ENCODE results near the gene PLK3. TPM values are rescaled to one million over a fixed set of nuclear protein-coding genes. Genes with fewer than 3 reads are reported as not detected.

The PLK3 gene
- total and polyA plus RNA-seq, 9 of the 15 experiments (the other 6 are each of a cell fraction or from before 2014, with no cell fraction given) = 0.52 to 22.7 (median 11.0) TPM

DNA sequence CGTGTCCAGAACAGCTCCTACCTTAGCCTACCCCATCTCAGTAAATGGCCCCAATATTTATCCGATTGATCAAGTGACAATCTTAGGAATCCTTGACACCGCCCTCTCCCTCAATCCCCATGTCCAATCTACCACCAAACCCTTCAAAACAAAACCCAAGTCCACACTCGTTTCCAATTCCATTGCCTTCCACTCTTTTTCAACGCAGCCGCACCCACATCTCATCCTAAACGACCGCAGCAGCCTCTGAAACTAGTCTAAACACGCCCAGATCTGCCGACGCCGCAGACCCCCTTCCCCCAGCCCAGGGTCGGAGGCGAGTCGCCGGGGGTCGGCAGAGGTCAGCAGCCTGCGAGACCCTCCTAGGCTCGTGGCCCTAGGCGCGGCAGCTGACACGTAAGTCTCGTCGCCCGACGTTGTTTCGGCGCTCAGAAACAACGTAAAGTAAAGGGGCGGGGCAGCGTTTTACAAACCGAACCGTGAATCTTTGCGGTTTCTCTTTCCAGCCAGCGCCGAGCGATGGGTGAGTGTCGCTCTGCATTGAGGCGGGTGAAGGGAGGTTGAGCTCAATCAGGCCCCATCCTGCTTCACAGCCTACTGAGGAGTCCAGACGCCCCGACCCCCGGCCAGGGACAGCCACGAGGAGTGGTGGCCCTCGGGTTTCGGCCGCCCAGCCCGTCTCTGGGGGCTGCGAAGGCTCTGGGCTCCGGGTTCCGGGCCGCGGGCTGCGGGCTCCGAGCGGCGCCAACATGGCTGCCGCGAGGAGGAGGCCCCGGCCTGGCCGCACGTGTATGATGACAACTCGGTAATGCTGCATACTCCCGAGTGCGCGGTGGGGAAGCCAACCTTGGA lies 24.9 kb upstream of the PLK3 start, which contains the start of gene RPS8 (continued):
- TF ChIP-seq NCOA1 (IDR thresholded peaks at IDR 0.05; ENCODE audit: low read depth) (peak; percentile 76), ZSCAN29 (IDR thresholded peaks at IDR 0.05) (no peak), ZNF274 (IDR thresholded peaks at IDR 0.05; ENCODE audit: borderline replicate concordance, low read depth, low read length) (no peak), CREM (IDR thresholded peaks at IDR 0.05; ENCODE audit: low read depth) (peak; percentile 100), PTRF (tag; IDR thresholded peaks at IDR 0.05) (no peak), IFI16 (CRISPR knock-in tag; IDR thresholded peaks at IDR 0.05) (no peak), ZNF263 (CRISPR knock-in tag; IDR thresholded peaks at IDR 0.05; ENCODE audit: borderline replicate concordance) (peak; percentile 67), NR4A1 (CRISPR knock-in tag; IDR thresholded peaks at IDR 0.05) (0 out of 2 replicates have a peak, but pooled peaks have one; percentile 25), NR4A1 (tag; IDR thresholded peaks at IDR 0.05) (peak; percentile 66; the same call in 1 of the 2 replicates), ZNF586 (CRISPR knock-in tag; conservative IDR thresholded peaks at IDR 0.05) (no peak), PCBP2 (IDR thresholded peaks at IDR 0.05; ENCODE audit: low read depth, low read length, poor library complexity, severe bottlenecking) (no peak), KDM2B (CRISPR knock-in tag; IDR thresholded peaks at IDR 0.05) (no peak; the same call in 1 of the 2 replicates), ZBTB1 (CRISPR knock-in tag; IDR thresholded peaks at IDR 0.05; ENCODE audit: borderline replicate concordance, low read depth) (no peak), ZNF384 (IDR thresholded peaks at IDR 0.05; ENCODE audit: low read depth, low read length) (no peak; the same call in 1 of the 2 replicates), RAD51 (IDR thresholded peaks at IDR 0.05; ENCODE audit: borderline replicate concordance, low read depth) (peak; percentile 53; the same call in 1 of the 2 replicates)
- TF ChIP-seq, protein P1, sequence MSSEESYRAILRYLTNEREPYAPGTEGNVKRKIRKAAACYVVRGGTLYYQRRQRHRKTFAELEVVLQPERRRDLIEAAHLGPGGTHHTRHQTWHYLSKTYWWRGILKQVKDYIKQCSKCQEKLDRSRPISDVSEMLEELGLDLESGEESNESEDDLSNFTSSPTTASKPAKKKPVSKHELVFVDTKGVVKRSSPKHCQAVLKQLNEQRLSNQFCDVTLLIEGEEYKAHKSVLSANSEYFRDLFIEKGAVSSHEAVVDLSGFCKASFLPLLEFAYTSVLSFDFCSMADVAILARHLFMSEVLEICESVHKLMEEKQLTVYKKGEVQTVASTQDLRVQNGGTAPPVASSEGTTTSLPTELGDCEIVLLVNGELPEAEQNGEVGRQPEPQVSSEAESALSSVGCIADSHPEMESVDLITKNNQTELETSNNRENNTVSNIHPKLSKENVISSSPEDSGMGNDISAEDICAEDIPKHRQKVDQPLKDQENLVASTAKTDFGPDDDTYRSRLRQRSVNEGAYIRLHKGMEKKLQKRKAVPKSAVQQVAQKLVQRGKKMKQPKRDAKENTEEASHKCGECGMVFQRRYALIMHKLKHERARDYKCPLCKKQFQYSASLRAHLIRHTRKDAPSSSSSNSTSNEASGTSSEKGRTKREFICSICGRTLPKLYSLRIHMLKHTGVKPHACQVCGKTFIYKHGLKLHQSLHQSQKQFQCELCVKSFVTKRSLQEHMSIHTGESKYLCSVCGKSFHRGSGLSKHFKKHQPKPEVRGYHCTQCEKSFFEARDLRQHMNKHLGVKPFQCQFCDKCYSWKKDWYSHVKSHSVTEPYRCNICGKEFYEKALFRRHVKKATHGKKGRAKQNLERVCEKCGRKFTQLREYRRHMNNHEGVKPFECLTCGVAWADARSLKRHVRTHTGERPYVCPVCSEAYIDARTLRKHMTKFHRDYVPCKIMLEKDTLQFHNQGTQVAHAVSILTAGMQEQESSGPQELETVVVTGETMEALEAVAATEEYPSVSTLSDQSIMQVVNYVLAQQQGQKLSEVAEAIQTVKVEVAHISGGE (CRISPR knock-in tag; IDR thresholded peaks at IDR 0.05) = no peak; a peak in 1 of 6 replicates
- TF ChIP-seq, protein P2, sequence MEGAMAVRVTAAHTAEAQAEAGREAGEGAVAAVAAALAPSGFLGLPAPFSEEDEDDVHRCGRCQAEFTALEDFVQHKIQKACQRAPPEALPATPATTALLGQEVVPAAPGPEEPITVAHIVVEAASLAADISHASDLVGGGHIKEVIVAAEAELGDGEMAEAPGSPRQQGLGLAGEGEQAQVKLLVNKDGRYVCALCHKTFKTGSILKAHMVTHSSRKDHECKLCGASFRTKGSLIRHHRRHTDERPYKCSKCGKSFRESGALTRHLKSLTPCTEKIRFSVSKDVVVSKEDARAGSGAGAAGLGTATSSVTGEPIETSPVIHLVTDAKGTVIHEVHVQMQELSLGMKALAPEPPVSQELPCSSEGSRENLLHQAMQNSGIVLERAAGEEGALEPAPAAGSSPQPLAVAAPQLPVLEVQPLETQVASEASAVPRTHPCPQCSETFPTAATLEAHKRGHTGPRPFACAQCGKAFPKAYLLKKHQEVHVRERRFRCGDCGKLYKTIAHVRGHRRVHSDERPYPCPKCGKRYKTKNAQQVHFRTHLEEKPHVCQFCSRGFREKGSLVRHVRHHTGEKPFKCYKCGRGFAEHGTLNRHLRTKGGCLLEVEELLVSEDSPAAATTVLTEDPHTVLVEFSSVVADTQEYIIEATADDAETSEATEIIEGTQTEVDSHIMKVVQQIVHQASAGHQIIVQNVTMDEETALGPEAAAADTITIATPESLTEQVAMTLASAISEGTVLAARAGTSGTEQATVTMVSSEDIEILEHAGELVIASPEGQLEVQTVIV (CRISPR knock-in tag; IDR thresholded peaks at IDR 0.05; ENCODE audit: borderline replicate concordance) = peak; percentile 67; the same call in 1 of the 2 replicates
- TF ChIP-seq, protein P3, sequence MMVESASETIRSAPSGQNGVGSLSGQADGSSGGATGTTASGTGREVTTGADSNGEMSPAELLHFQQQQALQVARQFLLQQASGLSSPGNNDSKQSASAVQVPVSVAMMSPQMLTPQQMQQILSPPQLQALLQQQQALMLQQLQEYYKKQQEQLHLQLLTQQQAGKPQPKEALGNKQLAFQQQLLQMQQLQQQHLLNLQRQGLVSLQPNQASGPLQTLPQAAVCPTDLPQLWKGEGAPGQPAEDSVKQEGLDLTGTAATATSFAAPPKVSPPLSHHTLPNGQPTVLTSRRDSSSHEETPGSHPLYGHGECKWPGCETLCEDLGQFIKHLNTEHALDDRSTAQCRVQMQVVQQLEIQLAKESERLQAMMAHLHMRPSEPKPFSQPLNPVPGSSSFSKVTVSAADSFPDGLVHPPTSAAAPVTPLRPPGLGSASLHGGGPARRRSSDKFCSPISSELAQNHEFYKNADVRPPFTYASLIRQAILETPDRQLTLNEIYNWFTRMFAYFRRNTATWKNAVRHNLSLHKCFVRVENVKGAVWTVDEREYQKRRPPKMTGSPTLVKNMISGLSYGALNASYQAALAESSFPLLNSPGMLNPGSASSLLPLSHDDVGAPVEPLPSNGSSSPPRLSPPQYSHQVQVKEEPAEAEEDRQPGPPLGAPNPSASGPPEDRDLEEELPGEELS (CRISPR knock-in tag; IDR thresholded peaks at IDR 0.05; ENCODE audit: borderline replicate concordance) = peak; percentile 94
